Anterior cingulate cortex (tissue), 58 donors: ENCODE results near the gene RASSF3.
A peak's percentile ranks its signal among the peaks of the same experiment; 100 is the strongest.

ENCODE experiments used
- DNase-seq, 58 donors: peaks; one replicate each; lab custom pipeline; 2025; lab: John Stamatoyannopoulos, UW

RASSF3 gene

GRCh38 chr12:64666054-64666914 is 56.0 kb downstream of the RASSF3 start:
- no peak for DNase-seq

- DNase-seq: no peak
Measured at GRCh38 chr12:64667793-64668192, 57.5 kb downstream of the RASSF3 start.

GRCh38 chr12:64669270-64669842 is 59.1 kb downstream of the RASSF3 start:
- no peak for DNase-seq

- DNase-seq: no peak
Measured at GRCh38 chr12:64670019-64670418, 59.7 kb downstream of the RASSF3 start.

GRCh38 chr12:64670919-64671639 is 60.8 kb downstream of the RASSF3 start:
- no peak for DNase-seq

GRCh38 chr12:64671681-64672080 is 61.4 kb downstream of the RASSF3 start:
- DNase-seq: no peak

GRCh38 chr12:64672925-64673409 is 62.7 kb downstream of the RASSF3 start:
- DNase-seq: no peak

- no peak for DNase-seq
Measured at GRCh38 chr12:64673490-64674169, 63.3 kb downstream of the RASSF3 start.

- DNase-seq: no peak
Measured at GRCh38 chr12:64674367-64674922, 64.2 kb downstream of the RASSF3 start.

GRCh38 chr12:64675795-64676194 is 65.5 kb downstream of the RASSF3 start:
- DNase-seq: no peak

GRCh38 chr12:64678248-64678647 is 68.0 kb downstream of the RASSF3 start:
- DNase-seq: no peak

GRCh38 chr12:64678835-64679234 is 68.5 kb downstream of the RASSF3 start:
- DNase-seq: no peak

GRCh38 chr12:64679487-64680001 is 69.2 kb downstream of the RASSF3 start:
- peak in 10 of 58 donors; percentile 1 to 39 (median 8) for DNase-seq

- no peak for DNase-seq
Measured at GRCh38 chr12:64680235-64680634, 69.9 kb downstream of the RASSF3 start.

GRCh38 chr12:64681200-64682052 is 71.1 kb downstream of the RASSF3 start:
- no peak for DNase-seq

GRCh38 chr12:64682572-64683277 is 72.4 kb downstream of the RASSF3 start:
- DNase-seq: no peak

GRCh38 chr12:64683816-64684543 is 73.7 kb downstream of the RASSF3 start:
- no peak for DNase-seq

GRCh38 chr12:64685050-64685449 is 74.8 kb downstream of the RASSF3 start:
- no peak for DNase-seq
